ENCODE results near the gene KIRREL1. TPM values are rescaled to one million over a fixed set of nuclear protein-coding genes. Genes with fewer than 3 reads are reported as not detected.

Gene KIRREL1
- total and polyA plus RNA-seq, 10 donors: 1.4 to 50.9 (median 20.3) TPM

DNA sequence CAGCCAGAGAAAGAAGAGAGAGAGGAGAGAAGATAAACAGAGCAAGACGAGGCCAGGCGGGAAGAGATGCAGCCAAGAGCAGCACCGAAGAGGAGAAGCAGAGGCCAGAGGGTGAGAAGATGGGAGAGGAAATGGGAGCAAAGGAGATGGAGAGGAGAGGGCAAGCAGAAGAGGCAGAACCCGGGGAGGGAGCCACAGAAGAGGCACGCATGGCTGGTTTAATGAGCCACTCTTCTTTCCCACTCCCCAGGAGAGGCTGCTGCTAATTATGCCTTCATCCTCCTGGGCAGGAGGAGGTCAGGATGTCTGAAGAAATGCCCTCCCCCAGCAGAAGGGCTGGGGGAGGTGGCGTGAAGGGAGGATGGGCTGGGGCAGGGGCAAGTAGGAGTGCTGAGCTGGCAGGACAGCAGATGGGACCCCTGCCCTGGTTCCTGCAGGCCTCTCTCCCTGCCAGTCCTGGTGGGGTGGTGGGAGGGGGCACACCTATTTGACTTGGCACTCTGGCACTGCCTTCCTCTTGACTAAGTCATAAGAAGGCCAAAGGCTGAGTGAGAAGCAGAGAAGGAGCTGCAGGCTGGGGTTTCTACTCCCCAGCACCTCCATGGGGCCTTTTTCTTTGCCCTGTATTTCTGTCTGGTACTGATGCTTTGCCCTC is 32.3 kb downstream of the KIRREL1 start:
- H3K4me3 ChIP-seq: no peak overlapping the region
- H3K27ac ChIP-seq: peak overlapping the region in 4 of 8 donors; percentile 29 to 67 (median 52)
- H3K4me1 ChIP-seq: peaks cover 0 to 35% (median 11%) of the 10 kb centered on the region in 6 donors
- DNase-seq: no peak
- TF ChIP-seq POLR2A (IDR thresholded peaks at IDR 0.05) (no peak), POLR2AphosphoS5 (IDR thresholded peaks at IDR 0.05) (no peak)
- TF ChIP-seq, protein P1, sequence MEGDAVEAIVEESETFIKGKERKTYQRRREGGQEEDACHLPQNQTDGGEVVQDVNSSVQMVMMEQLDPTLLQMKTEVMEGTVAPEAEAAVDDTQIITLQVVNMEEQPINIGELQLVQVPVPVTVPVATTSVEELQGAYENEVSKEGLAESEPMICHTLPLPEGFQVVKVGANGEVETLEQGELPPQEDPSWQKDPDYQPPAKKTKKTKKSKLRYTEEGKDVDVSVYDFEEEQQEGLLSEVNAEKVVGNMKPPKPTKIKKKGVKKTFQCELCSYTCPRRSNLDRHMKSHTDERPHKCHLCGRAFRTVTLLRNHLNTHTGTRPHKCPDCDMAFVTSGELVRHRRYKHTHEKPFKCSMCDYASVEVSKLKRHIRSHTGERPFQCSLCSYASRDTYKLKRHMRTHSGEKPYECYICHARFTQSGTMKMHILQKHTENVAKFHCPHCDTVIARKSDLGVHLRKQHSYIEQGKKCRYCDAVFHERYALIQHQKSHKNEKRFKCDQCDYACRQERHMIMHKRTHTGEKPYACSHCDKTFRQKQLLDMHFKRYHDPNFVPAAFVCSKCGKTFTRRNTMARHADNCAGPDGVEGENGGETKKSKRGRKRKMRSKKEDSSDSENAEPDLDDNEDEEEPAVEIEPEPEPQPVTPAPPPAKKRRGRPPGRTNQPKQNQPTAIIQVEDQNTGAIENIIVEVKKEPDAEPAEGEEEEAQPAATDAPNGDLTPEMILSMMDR (IDR thresholded peaks at IDR 0.05 in 8 of 11, conservative IDR thresholded peaks at IDR 0.05 in 3 of 11): no peak
- H3K9me3 ChIP-seq: no peaks in the 10 kb centered on the region
- intact Hi-C loops (cut with DNase I; ENCODE audit: low total_unique reads): no loop called here
- 66 to 85% (median 80%) methylated on average over 6 of the region's 6 CpGs for WGBS, 5 donors
- no peaks in the 10 kb centered on the region for H3K36me3 ChIP-seq
- peaks cover 0 to 5% (median 0%) of the 10 kb centered on the region in 7 donors for H3K27me3 ChIP-seq (replicated peaks in 1 of 7)

DNA sequence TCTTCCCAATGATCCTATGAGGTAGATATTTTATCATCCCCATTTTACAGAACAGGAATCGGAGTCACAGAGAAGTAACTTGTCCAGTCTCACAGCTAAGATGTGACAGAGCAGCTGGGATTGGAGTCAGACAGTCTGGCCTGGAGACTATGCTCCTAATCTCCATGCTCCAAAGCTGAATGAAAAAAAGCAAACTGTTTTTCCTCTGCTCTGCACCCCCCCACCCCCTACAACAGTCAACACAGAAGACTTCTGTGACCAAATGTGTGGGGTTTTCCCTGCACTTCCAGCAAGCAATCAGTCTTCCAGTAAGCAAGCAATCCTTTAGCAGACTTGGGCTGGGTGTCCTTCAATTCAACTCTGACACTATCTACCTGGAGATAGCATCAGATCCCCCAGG is 33.2 kb downstream of the KIRREL1 start:
- H3K9me3 ChIP-seq: no peaks in the 10 kb centered on the region
- intact Hi-C loops (cut with DNase I; ENCODE audit: low total_unique reads): no loop called here
- H3K27ac ChIP-seq: no peak overlapping the region
- no peaks in the 10 kb centered on the region for H3K36me3 ChIP-seq
- peaks cover 0 to 5% (median 0%) of the 10 kb centered on the region in 7 donors for H3K27me3 ChIP-seq (replicated peaks in 1 of 7)
- no peak overlapping the region for H3K4me3 ChIP-seq
- DNase-seq: no peak
- no peak for TF ChIP-seq POLR2A (IDR thresholded peaks at IDR 0.05)
- TF ChIP-seq, protein P1 (IDR thresholded peaks at IDR 0.05 in 8 of 11, conservative IDR thresholded peaks at IDR 0.05 in 3 of 11): no peak
- peaks cover 0 to 25% (median 6%) of the 10 kb centered on the region in 6 donors for H3K4me1 ChIP-seq
- WGBS, 5 donors: 81 to 96% (median 88%) methylated on average over 1 of the region's 1 CpG

DNA sequence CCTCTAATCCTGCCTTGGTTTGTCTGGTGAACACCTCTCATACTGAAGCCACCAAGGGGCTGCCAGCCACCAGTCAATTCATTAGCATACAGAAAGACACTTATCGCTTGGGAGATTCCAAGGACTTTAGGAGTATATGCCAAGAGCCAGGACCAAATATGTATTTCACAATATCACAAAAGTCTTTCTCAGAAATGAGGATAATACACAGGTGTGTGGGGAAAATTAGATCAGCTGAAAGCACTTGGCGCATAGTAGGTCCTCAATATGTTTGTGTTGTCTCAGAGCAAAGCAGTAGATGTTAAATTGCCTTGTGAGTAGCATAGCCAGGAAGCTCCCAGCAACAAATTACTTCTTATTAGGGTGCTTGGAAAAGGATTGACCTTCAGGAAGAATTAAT is 34.1 kb downstream of the KIRREL1 start:
- no peak for DNase-seq
- no peaks in the 10 kb centered on the region for H3K9me3 ChIP-seq
- peaks cover 0 to 5% (median 0%) of the 10 kb centered on the region in 7 donors for H3K27me3 ChIP-seq (replicated peaks in 1 of 7)
- H3K4me1 ChIP-seq: peaks cover 0 to 17% (median 2%) of the 10 kb centered on the region in 6 donors
- intact Hi-C loops (cut with DNase I; ENCODE audit: low total_unique reads): no loop called here
- H3K27ac ChIP-seq: no peak overlapping the region
- WGBS, 5 donors: 83 to 94% (median 90%) methylated on average over 2 of the region's 2 CpGs
- H3K4me3 ChIP-seq: no peak overlapping the region
- TF ChIP-seq, protein P1 (IDR thresholded peaks at IDR 0.05 in 8 of 11, conservative IDR thresholded peaks at IDR 0.05 in 3 of 11): no peak
- TF ChIP-seq POLR2A (IDR thresholded peaks at IDR 0.05): no peak
- no peak for TF ChIP-seq POLR2AphosphoS5 (IDR thresholded peaks at IDR 0.05)
- H3K36me3 ChIP-seq: no peaks in the 10 kb centered on the region

DNA sequence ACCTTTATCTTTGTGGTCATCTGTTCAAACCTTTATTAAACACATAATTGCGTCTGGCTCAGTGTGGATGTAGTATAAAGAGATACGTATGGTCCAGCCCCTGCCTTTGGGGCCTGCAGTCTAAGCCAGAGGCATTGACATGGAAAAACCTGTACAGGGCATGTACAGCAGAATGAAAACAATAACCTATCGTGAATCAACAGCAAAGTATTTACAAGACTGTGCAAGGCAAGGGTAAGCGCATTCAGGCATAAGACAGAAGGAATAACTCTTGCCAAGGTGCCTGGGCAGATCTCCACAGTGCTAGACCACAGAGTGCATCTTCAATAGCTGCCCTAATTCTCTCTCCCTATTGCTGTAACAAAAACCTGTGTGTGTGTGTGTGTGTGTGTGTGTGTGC is 35.5 kb downstream of the KIRREL1 start:
- Histone ChIP-seq H3K4me1 (peaks cover 0 to 8% (median 2%) of the 10 kb centered on the region in 6 donors), H3K36me3 (no peaks in the 10 kb centered on the region), H3K27ac (no peak overlapping the region), H3K4me3 (no peak overlapping the region), H3K27me3 (replicated peaks in 1 of 7) (peaks cover 0 to 5% (median 0%) of the 10 kb centered on the region in 7 donors), H3K9me3 (no peaks in the 10 kb centered on the region)
- TF ChIP-seq, protein P1 (IDR thresholded peaks at IDR 0.05 in 8 of 11, conservative IDR thresholded peaks at IDR 0.05 in 3 of 11): no peak
- intact Hi-C loops (cut with DNase I; ENCODE audit: low total_unique reads): no loop called here
- 45 to 70% (median 67%) methylated on average over 4 of the region's 4 CpGs for WGBS, 5 donors
- DNase-seq: no peak

All from spleen (tissue), 11 donors.